HCT116 (cell line): ENCODE data around the gene AP4M1. TPM values are rescaled to one million over a fixed set of nuclear protein-coding genes. Genes with fewer than 3 reads are reported as not detected.

Source experiments
- ATAC-seq: fragments of 200-7000 bp; cut with Tn5 transposase; 2 replicates; pipeline ENCODE4 v1.9.1; 2020; ENCODE audit warnings: mild to moderate bottlenecking, moderate library complexity
- BruUV-seq: library from RNA; stranded (reverse); fragments of 400-500 nt; replicated peaks from 2 replicates; lab custom pipeline; 2021; lab: Mats Ljungman, UMichigan
- CTCF ChIA-PET: fragments of 300-600 bp; sonication (Branson Sonifier 250); formaldehyde crosslinking; loops from one replicate; lab custom pipeline; 2021; ENCODE audit warnings: antibody characterized with exemption; lab: Charles Lee
- POLR2A ChIA-PET: fragments of 300-600, 350-600 bp; sonication (Branson Sonifier 250); formaldehyde crosslinking; loops from one replicate; lab custom pipeline; 2021; ENCODE audit warnings: antibody characterized with exemption; lab: Charles Lee
- RAD21 ChIA-PET, 2 experiments: fragments of 300-600 bp; sonication (Branson Sonifier 250); formaldehyde crosslinking; loops; one replicate each; lab custom pipeline; 2023; ENCODE audit warnings: low total read pairs in 2 of 2; ENCODE audit not compliant: uncharacterized antibody in 2 of 2, unreplicated experiment in 2 of 2, low non-redundant PET in 1 of 2; lab: Charles Lee
- DNase-seq: peaks from one replicate; pipeline ENCODE4 v3.0.0-alpha.2; 2010; ENCODE audit warnings: low read depth, low spot score
- H2AFZ ChIP-seq: fragments of 200-600 bp; shearing (Covaris generic), sonication (generic); 2 replicates; pipeline ENCODE4 v1.6.1; 2017; ENCODE audit warnings: low read depth, mixed run types, mixed read lengths, antibody characterized with exemption, low read length; ENCODE audit not compliant: poor library complexity, severe bottlenecking
- H3K27ac ChIP-seq: 2 replicates; pipeline ENCODE4 v1.5.1; 2012; ENCODE audit warnings: low read depth, low read length
- H3K27me3 ChIP-seq: fragments of 200-600 bp; sonication (generic); 2 replicates; pipeline ENCODE4 v1.6.1; 2016; ENCODE audit warnings: mixed run types, low read length, mixed read lengths; ENCODE audit not compliant: insufficient read depth
- H3K36me3 ChIP-seq, 2 experiments: fragments of 200-500 bp in 1 of 2; fragments of 200-600 bp in 1 of 2; sonication (Bioruptor generic) in 1 of 2; sonication (generic) in 1 of 2; 2 replicates each; pipeline versions ENCODE4 v1.5.1 to v1.6.1; 2014 to 2016; ENCODE audit warnings: low read length in 2 of 2, inconsistent platforms in 1 of 2, mixed read lengths in 1 of 2, mixed run types in 1 of 2; ENCODE audit not compliant: insufficient read depth in 2 of 2, control insufficient read depth in 1 of 2
- H3K4me1 ChIP-seq, 2 experiments: fragments of 200-600 bp in 1 of 2; sonication (generic) in 1 of 2; 2 replicates each; pipeline versions ENCODE4 v1.5.1 to v1.6.1; 2012 to 2017; ENCODE audit warnings: low read length in 2 of 2, inconsistent platforms in 1 of 2, mild to moderate bottlenecking in 1 of 2, mixed read lengths in 1 of 2, mixed run types in 1 of 2, moderate library complexity in 1 of 2; ENCODE audit not compliant: insufficient read depth in 2 of 2, control insufficient read depth in 1 of 2
- H3K4me2 ChIP-seq: fragments of 200-600 bp; sonication (generic); 2 replicates; pipeline ENCODE4 v1.6.1; 2017; ENCODE audit warnings: mixed run types, low read length, mixed read lengths
- H3K4me3 ChIP-seq, 2 experiments: fragments of 200-600 bp in 1 of 2; sonication (generic) in 1 of 2; replicated peaks in 1 of 2; 2 replicates each; pipeline ENCODE4 v1.5.1; 2011 to 2016; ENCODE audit warnings: low read length in 2 of 2, control low read depth in 1 of 2, low read depth in 1 of 2, mild to moderate bottlenecking in 1 of 2, mixed read lengths in 1 of 2, mixed run types in 1 of 2
- H3K79me2 ChIP-seq: fragments of 200-600 bp; sonication (generic); 2 replicates; pipeline ENCODE4 v1.6.1; 2017; ENCODE audit warnings: mild to moderate bottlenecking, mixed run types, low read length, moderate library complexity, mixed read lengths; ENCODE audit not compliant: insufficient read depth
- H3K9ac ChIP-seq: fragments of 200-600 bp; sonication (generic); 2 replicates; pipeline ENCODE4 v1.6.1; 2016; ENCODE audit warnings: low read length, mixed read lengths
- H3K9me2 ChIP-seq: fragments of 200-600 bp; sonication (generic), shearing (Covaris generic); 2 replicates; pipeline ENCODE4 v1.6.1; 2017; ENCODE audit warnings: mixed run types, mild to moderate bottlenecking, moderate library complexity; ENCODE audit not compliant: insufficient read depth
- H3K9me3 ChIP-seq, 2 experiments: fragments of 200-500 bp in 1 of 2; fragments of 200-600 bp in 1 of 2; sonication (Bioruptor generic) in 1 of 2; sonication (generic) in 1 of 2; 2 replicates each; pipeline ENCODE4 v1.6.1; 2014 to 2017; ENCODE audit warnings: low read length in 2 of 2, mixed read lengths in 2 of 2, inconsistent platforms in 1 of 2, low read depth in 1 of 2, mild to moderate bottlenecking in 1 of 2, mixed run types in 1 of 2, moderate library complexity in 1 of 2; ENCODE audit not compliant: control insufficient read depth in 1 of 2, insufficient read depth in 1 of 2
- H4K20me1 ChIP-seq: fragments of 200-600 bp; sonication (generic), shearing (Covaris generic); 2 replicates; pipeline ENCODE4 v1.6.1; 2017; ENCODE audit warnings: mixed run types, mild to moderate bottlenecking, moderate library complexity; ENCODE audit not compliant: insufficient read depth
- CBX3 ChIP-seq: IDR thresholded peaks from 2 replicates; pipeline ENCODE4 v1.6.1; 2012; ENCODE audit warnings: low read depth
- CEBPB ChIP-seq: IDR thresholded peaks from 2 replicates; pipeline ENCODE4 v1.6.1; 2012; ENCODE audit warnings: low read depth
- CTCF ChIP-seq, 3 experiments: fragments of 200-600 bp in 1 of 3; sonication (generic) in 1 of 3; IDR thresholded peaks in 2 of 3; conservative IDR thresholded peaks in 1 of 3; 2 replicates each; pipeline ENCODE4 v1.5.1; 2012 to 2017; ENCODE audit warnings: low read depth in 2 of 3, low read length in 2 of 3, antibody characterized with exemption in 1 of 3, borderline replicate concordance in 1 of 3, control low read depth in 1 of 3, mild to moderate bottlenecking in 1 of 3, mixed read lengths in 1 of 3, mixed run types in 1 of 3, moderate library complexity in 1 of 3; ENCODE audit not compliant: insufficient read depth in 1 of 3
- EGR1 ChIP-seq: IDR thresholded peaks from 2 replicates; pipeline ENCODE4 v1.6.1; 2012; ENCODE audit warnings: low read depth
- ELF1 ChIP-seq: IDR thresholded peaks from 2 replicates; pipeline ENCODE4 v1.6.1; 2012; ENCODE audit warnings: low read depth, borderline replicate concordance
- FOSL1 ChIP-seq: IDR thresholded peaks from 2 replicates; pipeline ENCODE4 v1.6.1; 2012; ENCODE audit warnings: low read depth
- JUND ChIP-seq: IDR thresholded peaks from 2 replicates; pipeline ENCODE4 v1.6.1; 2012
- MAX ChIP-seq: IDR thresholded peaks from 2 replicates; pipeline ENCODE4 v1.6.1; 2012
- POLR2AphosphoS5 ChIP-seq: IDR thresholded peaks from 2 replicates; pipeline ENCODE4 v1.6.1; 2011; ENCODE audit warnings: mild to moderate bottlenecking, low read depth, low read length, moderate library complexity
- RAD21 ChIP-seq: IDR thresholded peaks from 2 replicates; pipeline ENCODE4 v1.6.1; 2012; ENCODE audit warnings: low read depth, mild to moderate bottlenecking
- SIN3A ChIP-seq: IDR thresholded peaks from 2 replicates; pipeline ENCODE4 v1.6.1; 2012; ENCODE audit warnings: low read depth
- SP1 ChIP-seq: IDR thresholded peaks from 2 replicates; pipeline ENCODE4 v1.6.1; 2012; ENCODE audit warnings: low read depth
- SRF ChIP-seq: IDR thresholded peaks from 2 replicates; pipeline ENCODE4 v1.6.1; 2012; ENCODE audit warnings: low read depth
- TCF7L2 ChIP-seq: IDR thresholded peaks from 2 replicates; pipeline ENCODE4 v1.7.0; 2011; ENCODE audit warnings: borderline replicate concordance, inconsistent platforms; ENCODE audit not compliant: insufficient read depth, insufficient read length; ENCODE audit errors: extremely low read depth
- YY1 ChIP-seq: IDR thresholded peaks from 2 replicates; pipeline ENCODE4 v1.6.1; 2011; ENCODE audit warnings: low read length, low read depth, moderate library complexity, mild to moderate bottlenecking; ENCODE audit not compliant: insufficient replicate concordance; ENCODE audit errors: extremely low read depth
- ZBTB33 ChIP-seq: IDR thresholded peaks from 2 replicates; pipeline ENCODE4 v1.6.1; 2011; ENCODE audit warnings: mild to moderate bottlenecking, low read length, moderate library complexity; ENCODE audit not compliant: insufficient replicate concordance; ENCODE audit errors: extremely low read depth
- ZFX ChIP-seq: fragments of 450-650 bp; IDR thresholded peaks from 2 replicates; pipeline ENCODE4 v1.6.1; 2017
- ZNF274 ChIP-seq: fragments of 200-500 bp; sonication (Bioruptor generic); IDR thresholded peaks from 2 replicates; pipeline ENCODE4 v1.6.1; 2014; ENCODE audit warnings: mild to moderate bottlenecking, low read depth, low read length, inconsistent platforms
- intact Hi-C: fragments of 100-400 bp; cut with micrococcal nuclease; formaldehyde crosslinking; loops from 2 replicates; pipeline ENCODE4 v1.10.0; 2022
- total RNA-seq: library from RNA; stranded (reverse); gene quantifications from one replicate; pipeline ENCODE4 v1.2.1, GENCODE V29; 2021; ENCODE audit not compliant: unreplicated experiment

Gene AP4M1
- total RNA-seq, 1 experiment from 2014 or later, result 20.0 TPM

- intact Hi-C loops, result no loop called here
- CTCF ChIA-PET, result no interaction called here
- H3K4me1 ChIP-seq, result peaks cover 8 to 20% of the 10 kb centered on the region in 2 experiments
- peak overlapping the region; percentile 90 to 99 for H3K4me3 ChIP-seq
- H3K9me3 ChIP-seq, result no peaks in the 10 kb centered on the region
- H3K27ac ChIP-seq, result peak overlapping the region; percentile 50
- DNase-seq (no peak), ATAC-seq (no peak)
- peaks cover 11% of the 10 kb centered on the region for H3K79me2 ChIP-seq
- no peaks in the 10 kb centered on the region for H4K20me1 ChIP-seq
- TF ChIP-seq POLR2AphosphoS5 (no peak), RAD21 (no peak), EGR1 (no peak), YY1 (no peak), ZFX (no peak), CTCF (IDR thresholded peaks at IDR 0.05 in 2 of 3, conservative IDR thresholded peaks at IDR 0.05 in 1 of 3; ENCODE audit: borderline replicate concordance in 1 of 3, insufficient read depth in 1 of 3, low read depth in 2 of 3, low read length in 2 of 3) (no peak), SP1 (no peak), ZNF274 (no peak), MAX (no peak), TCF7L2 (no peak), ELF1 (no peak), JUND (no peak), FOSL1 (no peak), ZBTB33 (no peak), SIN3A (no peak), CBX3 (no peak), SRF (no peak), CEBPB (no peak)
- RAD21 ChIA-PET, result no interaction called here
- H2AFZ ChIP-seq, result no peak overlapping the region
- H3K9ac ChIP-seq, result peak overlapping the region; percentile 87
- H3K9me2 ChIP-seq, result no peaks in the 10 kb centered on the region
- POLR2A ChIA-PET, result no interaction called here
- H3K36me3 ChIP-seq, result no peaks in the 10 kb centered on the region
- BruUV-seq, result TSS peak; percentile 59
- peak overlapping the region; percentile 91 for H3K4me2 ChIP-seq
- H3K27me3 ChIP-seq, result no peaks in the 10 kb centered on the region
Observed at GRCh38 chr7:100118388-100119071, 17.1 kb downstream of the AP4M1 start.
